Panc1 (cell line): ENCODE data around the gene MAP1A. TPM values are rescaled to one million over a fixed set of nuclear protein-coding genes. Genes with fewer than 3 reads are reported as not detected.

Experiments
- ATAC-seq: fragments of 200-7000 bp; cut with Tn5 transposase; 2 replicates; pipeline ENCODE4 v1.9.1; 2020; ENCODE audit warnings: mild to moderate bottlenecking, moderate library complexity
- BruUV-seq: library from RNA; stranded (reverse); fragments of 400-500 nt; replicated peaks from 2 replicates; lab custom pipeline; 2021; lab: Mats Ljungman, UMichigan
- CTCF ChIA-PET: fragments of 300-600 bp; sonication (Branson Sonifier 250); formaldehyde crosslinking; loops from one replicate; lab custom pipeline; 2022; ENCODE audit warnings: antibody characterized with exemption; lab: Charles Lee
- POLR2A ChIA-PET: fragments of 300-600 bp; sonication (Branson Sonifier 250); formaldehyde crosslinking; loops from one replicate; lab custom pipeline; 2022; ENCODE audit warnings: antibody characterized with exemption; lab: Charles Lee
- DNase-seq: peaks from one replicate; pipeline ENCODE4 v3.0.0-alpha.2; 2010; ENCODE audit warnings: low read depth, low spot score
- H3K27ac ChIP-seq: 2 replicates; pipeline ENCODE4 v1.5.1; 2011; ENCODE audit warnings: mild to moderate bottlenecking, low read length, inconsistent platforms
- H3K27me3 ChIP-seq: fragments of 200-500 bp; sonication (Bioruptor generic); 2 replicates; pipeline ENCODE4 v1.6.0; 2014; ENCODE audit warnings: low read length, inconsistent platforms; ENCODE audit not compliant: control insufficient read depth, insufficient read depth
- H3K36me3 ChIP-seq: fragments of 200-500 bp; sonication (Bioruptor generic); 2 replicates; pipeline ENCODE4 v1.5.1; 2014; ENCODE audit warnings: inconsistent platforms, mild to moderate bottlenecking, low read length, moderate library complexity; ENCODE audit not compliant: control insufficient read depth, insufficient read depth
- H3K4me1 ChIP-seq: 2 replicates; pipeline ENCODE4 v1.5.1; 2011; ENCODE audit warnings: inconsistent platforms, mild to moderate bottlenecking, low read length, moderate library complexity; ENCODE audit not compliant: control insufficient read depth, insufficient read depth
- H3K4me3 ChIP-seq, 2 experiments: 2 replicates each; pipeline ENCODE4 v1.5.1; 2011 to 2012; ENCODE audit warnings: low read depth in 2 of 2, low read length in 2 of 2, mild to moderate bottlenecking in 2 of 2, inconsistent platforms in 1 of 2, moderate library complexity in 1 of 2
- H3K9me3 ChIP-seq: fragments of 200-500 bp; sonication (Bioruptor generic); 2 replicates; pipeline ENCODE4 v1.5.1; 2014; ENCODE audit warnings: low read depth, mild to moderate bottlenecking, inconsistent platforms, low read length, moderate library complexity; ENCODE audit not compliant: control insufficient read depth, insufficient read depth
- POLR2AphosphoS5 ChIP-seq: IDR thresholded peaks from 2 replicates; pipeline ENCODE4 v1.6.1; 2012; ENCODE audit warnings: mild to moderate bottlenecking, low read depth, low read length, moderate library complexity
- SIN3A ChIP-seq: IDR thresholded peaks from 2 replicates; pipeline ENCODE4 v1.6.1; 2012; ENCODE audit warnings: low read depth, mild to moderate bottlenecking, low read length, moderate library complexity, borderline replicate concordance; ENCODE audit not compliant: insufficient read depth
- TCF7L2 ChIP-seq: IDR thresholded peaks from 2 replicates; pipeline ENCODE4 v1.6.1; 2011; ENCODE audit warnings: mild to moderate bottlenecking, low read depth, low read length, inconsistent platforms
- in situ Hi-C: cut with HindIII; loops from 2 replicates; pipeline ENCODE4 v1.10.0; 2016; ENCODE audit warnings: low sequenced_read_pairs, low pct_unique_long_range_greater_than_20kb
- intact Hi-C: fragments of 100-400 bp; cut with micrococcal nuclease; formaldehyde crosslinking; loops from one replicate; pipeline ENCODE4 v1.10.0; 2022; ENCODE audit not compliant: unreplicated experiment
- total RNA-seq: library from RNA; stranded (reverse); gene quantifications from one replicate; pipeline ENCODE4 v1.2.1, GENCODE V29; 2021; ENCODE audit not compliant: unreplicated experiment
- TF ChIP-seq, protein P1 (sequence below): fragments of 450-650 bp; IDR thresholded peaks from 2 replicates; pipeline ENCODE4 v1.5.1; 2017; ENCODE audit warnings: mild to moderate bottlenecking
- TF ChIP-seq, protein P2 (sequence below), 2 experiments: IDR thresholded peaks; 2 replicates each; pipeline ENCODE4 v1.6.1; 2011 to 2012; ENCODE audit warnings: low read depth in 2 of 2, control low read depth in 1 of 2, low read length in 1 of 2, mild to moderate bottlenecking in 1 of 2, moderate library complexity in 1 of 2; ENCODE audit not compliant: insufficient read depth in 1 of 2

MAP1A gene
- total RNA-seq, 1 experiment from 2014 or later = 1.6 TPM

DNA sequence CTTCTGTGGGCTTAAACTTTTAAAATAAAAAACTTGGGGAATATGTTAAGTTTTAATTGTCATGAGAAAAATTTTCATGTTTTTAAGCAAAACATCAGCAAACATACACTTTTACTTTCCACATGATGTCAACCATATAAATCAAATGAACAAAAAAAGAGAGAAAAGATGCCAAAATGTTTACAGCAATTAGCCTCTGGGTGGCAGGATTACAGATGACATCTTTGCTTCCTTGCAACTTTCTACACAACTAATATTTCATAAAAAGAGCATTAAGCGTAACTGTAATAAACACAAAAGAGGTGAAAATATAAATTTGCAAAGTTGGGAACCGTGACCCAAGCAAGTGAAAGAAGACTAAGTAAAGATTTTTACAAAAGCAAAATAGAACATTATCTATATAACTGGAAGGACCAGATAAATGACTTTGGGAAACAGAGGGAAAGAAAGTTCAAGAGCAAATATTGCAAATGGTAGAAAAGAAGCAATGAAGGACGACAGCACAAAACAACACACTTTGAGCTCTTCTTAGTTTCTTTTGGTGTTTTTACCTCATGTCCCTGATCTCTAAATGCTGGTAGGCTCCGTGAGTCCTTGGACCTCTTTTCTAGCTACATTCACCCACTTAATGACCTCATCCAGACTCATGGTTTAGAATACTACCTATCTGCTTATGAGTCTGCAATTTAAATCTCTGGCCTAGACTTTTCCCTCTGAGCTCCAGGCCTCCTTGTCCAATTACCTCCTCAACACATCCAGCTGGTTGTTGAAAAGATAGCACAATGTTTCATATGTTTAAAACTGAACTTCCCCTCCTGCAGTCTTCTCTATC is 33.9 kb upstream of the MAP1A start:
- intact Hi-C loops = no loop called here

DNA sequence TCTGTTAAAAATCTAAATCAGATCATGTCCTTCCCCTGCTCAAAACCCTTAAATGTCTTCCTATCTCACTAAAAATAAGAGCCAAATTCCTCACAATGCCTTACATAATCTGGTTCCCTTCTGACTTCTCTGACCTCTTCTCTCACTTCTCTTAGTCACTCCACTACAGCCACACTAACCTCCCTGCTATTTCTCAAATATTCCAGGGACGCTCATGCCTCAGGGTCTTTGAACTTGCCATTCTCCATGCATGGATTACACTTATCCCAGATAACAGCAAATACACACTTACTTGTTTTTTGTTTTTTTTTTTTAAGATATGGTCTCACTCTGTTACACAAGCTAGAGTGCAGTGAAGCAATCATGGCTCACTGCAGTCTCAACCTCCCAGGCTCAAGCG is 33.0 kb upstream of the MAP1A start:
- ChIA-PET POLR2A (interaction anchor here (1.0 kb wide), 1 partner anchor 30 kb away, joined by 7 read pairs; no protein-coding TSS in a partner anchor), CTCF (no interaction called here)
- Histone ChIP-seq H3K9me3 (no peaks in the 10 kb centered on the region), H3K36me3 (peaks cover 10% of the 10 kb centered on the region), H3K27ac (no peak overlapping the region), H3K27me3 (no peaks in the 10 kb centered on the region), H3K4me3 (no peak overlapping the region), H3K4me1 (no peaks in the 10 kb centered on the region)
- ATAC-seq (no peak), DNase-seq (no peak)
- no peak for TF ChIP-seq TCF7L2
- no peak for TF ChIP-seq POLR2AphosphoS5
- TF ChIP-seq, protein P1, sequence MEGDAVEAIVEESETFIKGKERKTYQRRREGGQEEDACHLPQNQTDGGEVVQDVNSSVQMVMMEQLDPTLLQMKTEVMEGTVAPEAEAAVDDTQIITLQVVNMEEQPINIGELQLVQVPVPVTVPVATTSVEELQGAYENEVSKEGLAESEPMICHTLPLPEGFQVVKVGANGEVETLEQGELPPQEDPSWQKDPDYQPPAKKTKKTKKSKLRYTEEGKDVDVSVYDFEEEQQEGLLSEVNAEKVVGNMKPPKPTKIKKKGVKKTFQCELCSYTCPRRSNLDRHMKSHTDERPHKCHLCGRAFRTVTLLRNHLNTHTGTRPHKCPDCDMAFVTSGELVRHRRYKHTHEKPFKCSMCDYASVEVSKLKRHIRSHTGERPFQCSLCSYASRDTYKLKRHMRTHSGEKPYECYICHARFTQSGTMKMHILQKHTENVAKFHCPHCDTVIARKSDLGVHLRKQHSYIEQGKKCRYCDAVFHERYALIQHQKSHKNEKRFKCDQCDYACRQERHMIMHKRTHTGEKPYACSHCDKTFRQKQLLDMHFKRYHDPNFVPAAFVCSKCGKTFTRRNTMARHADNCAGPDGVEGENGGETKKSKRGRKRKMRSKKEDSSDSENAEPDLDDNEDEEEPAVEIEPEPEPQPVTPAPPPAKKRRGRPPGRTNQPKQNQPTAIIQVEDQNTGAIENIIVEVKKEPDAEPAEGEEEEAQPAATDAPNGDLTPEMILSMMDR = no peak
- TF ChIP-seq, protein P2, sequence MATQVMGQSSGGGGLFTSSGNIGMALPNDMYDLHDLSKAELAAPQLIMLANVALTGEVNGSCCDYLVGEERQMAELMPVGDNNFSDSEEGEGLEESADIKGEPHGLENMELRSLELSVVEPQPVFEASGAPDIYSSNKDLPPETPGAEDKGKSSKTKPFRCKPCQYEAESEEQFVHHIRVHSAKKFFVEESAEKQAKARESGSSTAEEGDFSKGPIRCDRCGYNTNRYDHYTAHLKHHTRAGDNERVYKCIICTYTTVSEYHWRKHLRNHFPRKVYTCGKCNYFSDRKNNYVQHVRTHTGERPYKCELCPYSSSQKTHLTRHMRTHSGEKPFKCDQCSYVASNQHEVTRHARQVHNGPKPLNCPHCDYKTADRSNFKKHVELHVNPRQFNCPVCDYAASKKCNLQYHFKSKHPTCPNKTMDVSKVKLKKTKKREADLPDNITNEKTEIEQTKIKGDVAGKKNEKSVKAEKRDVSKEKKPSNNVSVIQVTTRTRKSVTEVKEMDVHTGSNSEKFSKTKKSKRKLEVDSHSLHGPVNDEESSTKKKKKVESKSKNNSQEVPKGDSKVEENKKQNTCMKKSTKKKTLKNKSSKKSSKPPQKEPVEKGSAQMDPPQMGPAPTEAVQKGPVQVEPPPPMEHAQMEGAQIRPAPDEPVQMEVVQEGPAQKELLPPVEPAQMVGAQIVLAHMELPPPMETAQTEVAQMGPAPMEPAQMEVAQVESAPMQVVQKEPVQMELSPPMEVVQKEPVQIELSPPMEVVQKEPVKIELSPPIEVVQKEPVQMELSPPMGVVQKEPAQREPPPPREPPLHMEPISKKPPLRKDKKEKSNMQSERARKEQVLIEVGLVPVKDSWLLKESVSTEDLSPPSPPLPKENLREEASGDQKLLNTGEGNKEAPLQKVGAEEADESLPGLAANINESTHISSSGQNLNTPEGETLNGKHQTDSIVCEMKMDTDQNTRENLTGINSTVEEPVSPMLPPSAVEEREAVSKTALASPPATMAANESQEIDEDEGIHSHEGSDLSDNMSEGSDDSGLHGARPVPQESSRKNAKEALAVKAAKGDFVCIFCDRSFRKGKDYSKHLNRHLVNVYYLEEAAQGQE (IDR thresholded peaks at IDR 0.05; ENCODE audit: insufficient read depth in 1 of 2, low read depth in 2 of 2, low read length in 1 of 2) = no peak
- no peak for TF ChIP-seq SIN3A
- no TSS peak for BruUV-seq
- in situ Hi-C loops (no loop called here), intact Hi-C loops (no loop called here)

More for the DNA sequence above, 33.9 kb upstream of the MAP1A start:
- no peak for TF ChIP-seq POLR2AphosphoS5
- TF ChIP-seq, protein P1 = no peak
- TF ChIP-seq TCF7L2 = no peak
- TF ChIP-seq, protein P2 (IDR thresholded peaks at IDR 0.05; ENCODE audit: insufficient read depth in 1 of 2, low read depth in 2 of 2, low read length in 1 of 2) = no peak
- TF ChIP-seq SIN3A = no peak
- H3K27me3 ChIP-seq = no peaks in the 10 kb centered on the region
- in situ Hi-C loops = no loop called here
- ATAC-seq (no peak), DNase-seq (no peak)
- ChIA-PET POLR2A (interaction anchor here (0.5 kb wide), 1 partner anchor 25 kb away, joined by 6 read pairs; no protein-coding TSS in a partner anchor), CTCF (no interaction called here)
- no peak overlapping the region for H3K27ac ChIP-seq
- BruUV-seq = no TSS peak
- peaks cover 10% of the 10 kb centered on the region for H3K36me3 ChIP-seq
- no peaks in the 10 kb centered on the region for H3K4me1 ChIP-seq
- no peaks in the 10 kb centered on the region for H3K9me3 ChIP-seq
- no peak overlapping the region for H3K4me3 ChIP-seq
